ENCODE results near the gene SLC66A1.

SLC66A1 gene

GRCh38 chr1:19310061-19310460 lies 2.1 kb upstream of the SLC66A1 start:
- H4K20me1 ChIP-seq (ENCODE audit: insufficient read depth, low read length): no peaks in the 10 kb centered on the region
- H2AFZ ChIP-seq (ENCODE audit: low read depth, low read length): no peak overlapping the region
- no peaks in the 10 kb centered on the region for H3K9me3 ChIP-seq (ENCODE audit: insufficient read depth, low read length)
- H3K36me3 ChIP-seq (replicated peaks; ENCODE audit: low read depth, low read length): no peaks in the 10 kb centered on the region
- H3K27ac ChIP-seq (ENCODE audit: low read length): no peak overlapping the region
- peaks cover 25% of the 10 kb centered on the region for H3K4me1 ChIP-seq (ENCODE audit: low read length)
- H3K4me2 ChIP-seq (ENCODE audit: low read length): no peak overlapping the region
- no peak overlapping the region for H3K9ac ChIP-seq (ENCODE audit: low read length)
- no peak for TF ChIP-seq EZH2phosphoT487 (IDR thresholded peaks at IDR 0.05; ENCODE audit: low read depth)
- no peak for TF ChIP-seq CTCF (IDR thresholded peaks at IDR 0.05; ENCODE audit: low read depth, low read length)
- H3K79me2 ChIP-seq (ENCODE audit: low read length): peaks cover 52% of the 10 kb centered on the region
- H3K4me3 ChIP-seq (ENCODE audit: low read length): no peak overlapping the region
- H3K27me3 ChIP-seq (ENCODE audit: low read depth, low read length): no peaks in the 10 kb centered on the region

DNA sequence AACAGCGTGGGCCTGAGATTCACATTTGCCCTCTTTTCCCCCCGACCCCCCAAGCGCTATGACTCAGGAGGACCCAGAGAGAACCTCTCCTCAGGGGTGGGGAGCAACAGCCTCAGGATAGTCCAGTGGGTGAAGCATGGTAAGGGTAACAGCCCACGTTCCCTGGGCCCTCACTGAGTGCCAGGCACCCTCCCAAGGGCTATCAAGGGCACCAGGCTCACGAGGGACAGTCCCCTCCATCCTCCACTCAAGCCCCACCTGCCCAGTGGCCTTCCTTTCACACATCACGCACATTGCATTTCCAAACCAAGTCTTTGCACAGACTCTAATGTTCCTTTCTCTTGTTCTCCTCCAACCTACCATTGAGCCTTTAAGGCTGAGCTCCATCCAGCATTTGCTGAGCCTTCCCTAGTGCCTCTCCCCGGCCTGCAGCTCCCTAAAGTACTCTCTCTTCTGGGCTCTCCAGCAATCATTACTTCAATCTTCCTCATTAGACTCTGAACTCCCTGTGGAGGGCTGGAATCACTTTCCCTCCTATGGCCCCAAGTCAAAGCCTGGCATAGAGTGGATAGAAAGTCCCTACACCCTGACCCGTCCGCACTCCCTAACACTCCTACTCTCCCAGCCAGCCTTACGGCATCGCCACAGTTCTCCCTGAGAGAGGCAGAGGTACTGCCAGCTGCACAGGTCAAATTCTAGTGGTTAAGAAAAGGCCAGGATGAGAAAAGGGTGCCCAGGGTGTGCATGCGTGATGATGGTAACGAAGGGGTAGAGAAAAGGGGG lies 1.2 kb upstream of the SLC66A1 start:
- H3K9me3 ChIP-seq (ENCODE audit: insufficient read depth, low read length): no peaks in the 10 kb centered on the region
- peak overlapping the region; percentile 99 for H3K4me3 ChIP-seq (ENCODE audit: low read length)
- H3K4me2 ChIP-seq (ENCODE audit: low read length): peak overlapping the region; percentile 92
- no peak for TF ChIP-seq EZH2phosphoT487 (IDR thresholded peaks at IDR 0.05; ENCODE audit: low read depth)
- TF ChIP-seq CTCF (IDR thresholded peaks at IDR 0.05; ENCODE audit: low read depth, low read length): no peak
- H3K27ac ChIP-seq (ENCODE audit: low read length): no peak overlapping the region
- H3K79me2 ChIP-seq (ENCODE audit: low read length): peaks cover 59% of the 10 kb centered on the region
- H3K9ac ChIP-seq (ENCODE audit: low read length): peak overlapping the region; percentile 97
- no peak overlapping the region for H2AFZ ChIP-seq (ENCODE audit: low read depth, low read length)
- H4K20me1 ChIP-seq (ENCODE audit: insufficient read depth, low read length): no peaks in the 10 kb centered on the region
- peaks cover 34% of the 10 kb centered on the region for H3K4me1 ChIP-seq (ENCODE audit: low read length)
- H3K36me3 ChIP-seq (replicated peaks; ENCODE audit: low read depth, low read length): no peaks in the 10 kb centered on the region
- no peaks in the 10 kb centered on the region for H3K27me3 ChIP-seq (ENCODE audit: low read depth, low read length)

GRCh38 chr1:19311503-19311930 lies 609 bp upstream of the SLC66A1 start:
- peak overlapping the region; percentile 38 for H3K27ac ChIP-seq (ENCODE audit: low read length)

More at GRCh38 chr1:19311503-19311930, 609 bp upstream of the SLC66A1 start:
- peak overlapping the region; percentile 84; the same call in 1 of the 2 replicates for H2AFZ ChIP-seq (ENCODE audit: low read depth, low read length)
- TF ChIP-seq CTCF (IDR thresholded peaks at IDR 0.05; ENCODE audit: low read depth, low read length): no peak
- TF ChIP-seq EZH2phosphoT487 (IDR thresholded peaks at IDR 0.05; ENCODE audit: low read depth): no peak
- peak overlapping the region; percentile 99 for H3K4me3 ChIP-seq (ENCODE audit: low read length)
- peaks cover 40% of the 10 kb centered on the region for H3K4me1 ChIP-seq (ENCODE audit: low read length)
- no peaks in the 10 kb centered on the region for H3K36me3 ChIP-seq (replicated peaks; ENCODE audit: low read depth, low read length)
- peak overlapping the region; percentile 92 for H3K4me2 ChIP-seq (ENCODE audit: low read length)
- H3K79me2 ChIP-seq (ENCODE audit: low read length): peaks cover 65% of the 10 kb centered on the region
- H3K27me3 ChIP-seq (ENCODE audit: low read depth, low read length): no peaks in the 10 kb centered on the region
- no peaks in the 10 kb centered on the region for H4K20me1 ChIP-seq (ENCODE audit: insufficient read depth, low read length)
- H3K9ac ChIP-seq (ENCODE audit: low read length): peak overlapping the region; percentile 97
- H3K9me3 ChIP-seq (ENCODE audit: insufficient read depth, low read length): no peaks in the 10 kb centered on the region

Data from OCI-LY3 (cell line).